Inflammatory macrophage treated with lipopolysaccharide for 4 hours (primary cell): ENCODE results near the gene CASP9.
"Not testable (repeated sequence)": the region's sequence is repeated elsewhere in the genome, so short reads cannot be mapped to it uniquely, and the experiment has no call there.

ENCODE experiments used
- DNase-seq: peaks from one replicate; pipeline ENCODE4 v3.0.0-alpha.2; 2020

Gene CASP9

GRCh38 chr1:15525050-15526020 lies 1.3 kb upstream of the CASP9 start:
- no peak for DNase-seq

DNA sequence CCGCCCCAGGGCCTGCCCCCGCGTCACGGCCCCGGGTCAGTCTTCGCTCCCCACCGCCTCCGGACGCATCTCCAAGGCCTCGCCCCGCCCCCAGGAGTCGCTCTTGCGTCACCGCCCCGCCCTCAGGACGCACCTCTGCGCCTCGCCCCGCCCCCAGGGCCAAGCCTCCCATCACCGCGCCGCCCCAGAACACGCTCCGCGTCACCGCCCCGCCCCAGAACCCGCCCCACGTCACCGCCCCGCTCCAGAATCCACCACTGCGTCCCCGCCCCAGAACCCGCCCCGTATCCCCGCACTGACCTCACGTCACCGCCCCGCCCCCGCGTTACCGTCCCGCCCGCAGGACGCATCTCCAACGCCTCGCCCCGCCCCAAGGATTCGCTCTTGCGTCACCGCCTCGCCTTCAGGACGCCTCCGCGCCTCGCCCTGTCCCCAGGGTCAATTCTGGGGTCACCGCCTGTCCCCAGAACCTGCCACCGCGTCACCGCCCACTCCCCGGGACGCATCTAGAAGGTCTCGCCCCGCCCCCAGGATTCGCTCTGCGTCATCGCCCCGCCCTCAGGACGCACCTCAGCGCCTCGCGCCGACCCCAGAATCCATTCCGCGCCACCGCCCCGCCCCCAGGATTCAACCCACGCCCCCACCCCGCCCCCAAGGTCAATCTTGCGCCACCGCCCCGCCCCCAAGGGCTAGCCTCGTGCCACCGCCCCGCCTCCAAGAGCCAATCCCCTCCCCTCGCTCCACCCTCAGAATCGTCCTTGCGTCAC lies 451 bp upstream of the CASP9 start:
- DNase-seq: peak; percentile 99

DNA sequence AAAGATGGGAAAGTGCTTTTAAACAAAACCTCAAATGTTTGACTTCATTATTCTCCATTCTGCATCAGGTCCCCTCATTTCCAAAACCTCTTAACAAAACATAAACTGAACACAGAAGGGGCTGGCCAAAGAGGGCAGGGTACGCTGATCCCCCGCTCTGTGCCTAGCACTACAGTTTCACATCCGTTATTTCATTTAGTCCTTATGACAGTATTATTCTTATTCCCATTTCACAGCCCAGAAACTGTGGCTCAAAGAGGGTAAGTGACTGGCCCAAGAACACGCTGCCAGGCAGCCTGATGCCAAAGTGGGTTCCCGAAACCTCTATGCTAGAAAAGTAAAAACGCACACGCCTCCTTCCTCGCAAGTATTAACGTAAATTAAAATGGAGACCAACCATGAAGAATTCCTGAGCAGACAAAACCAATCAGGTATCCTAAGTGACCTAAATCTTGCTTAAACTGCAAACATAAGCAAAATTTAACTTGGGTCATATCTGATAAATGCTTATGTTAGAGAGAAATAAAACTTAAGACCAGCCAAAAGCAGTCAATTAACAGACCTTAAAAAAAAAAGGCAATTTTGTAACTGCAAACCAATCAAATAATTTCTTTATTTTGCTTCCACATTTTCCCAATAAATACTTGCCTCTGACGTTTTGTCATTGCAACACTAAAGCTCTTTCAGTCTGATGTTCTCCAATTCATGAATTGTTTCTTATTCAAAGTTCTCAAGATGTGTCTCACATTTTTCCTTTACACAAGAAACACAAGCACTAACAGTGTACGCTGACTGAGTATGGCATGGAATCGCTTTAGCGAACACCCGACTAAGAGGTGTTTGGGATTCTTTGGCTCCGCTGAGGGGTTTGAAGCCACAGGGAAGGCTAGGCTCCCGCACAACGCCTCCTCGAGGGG lies 653 bp downstream of the CASP9 start:
- DNase-seq: peak; percentile 68

DNA sequence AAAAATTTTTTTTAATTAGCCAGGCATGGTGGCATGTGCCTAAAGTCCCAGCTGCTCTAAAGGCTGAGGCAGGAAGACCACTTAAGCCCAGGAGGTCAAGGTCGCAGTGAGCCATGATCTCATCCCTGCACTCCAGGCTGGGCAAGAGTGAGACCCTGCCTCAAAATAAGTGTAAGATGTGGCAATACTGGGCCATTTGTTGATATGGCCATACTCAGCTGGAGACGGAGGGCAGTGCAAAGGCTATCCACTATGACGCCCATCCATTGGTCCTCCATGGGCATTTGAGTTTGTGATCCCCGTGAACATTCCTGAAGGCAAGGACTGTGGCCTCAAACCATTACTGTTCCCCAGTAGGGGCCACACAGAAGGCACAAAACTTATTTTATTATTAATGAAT lies 1.5 kb downstream of the CASP9 start:
- DNase-seq: no peak

GRCh38 chr1:15521206-15521906 lies 2.7 kb downstream of the CASP9 start:
- DNase-seq: not testable (repeated sequence)

- DNase-seq: no peak
Observed at GRCh38 chr1:15519625-15520024, 4.4 kb downstream of the CASP9 start.

DNA sequence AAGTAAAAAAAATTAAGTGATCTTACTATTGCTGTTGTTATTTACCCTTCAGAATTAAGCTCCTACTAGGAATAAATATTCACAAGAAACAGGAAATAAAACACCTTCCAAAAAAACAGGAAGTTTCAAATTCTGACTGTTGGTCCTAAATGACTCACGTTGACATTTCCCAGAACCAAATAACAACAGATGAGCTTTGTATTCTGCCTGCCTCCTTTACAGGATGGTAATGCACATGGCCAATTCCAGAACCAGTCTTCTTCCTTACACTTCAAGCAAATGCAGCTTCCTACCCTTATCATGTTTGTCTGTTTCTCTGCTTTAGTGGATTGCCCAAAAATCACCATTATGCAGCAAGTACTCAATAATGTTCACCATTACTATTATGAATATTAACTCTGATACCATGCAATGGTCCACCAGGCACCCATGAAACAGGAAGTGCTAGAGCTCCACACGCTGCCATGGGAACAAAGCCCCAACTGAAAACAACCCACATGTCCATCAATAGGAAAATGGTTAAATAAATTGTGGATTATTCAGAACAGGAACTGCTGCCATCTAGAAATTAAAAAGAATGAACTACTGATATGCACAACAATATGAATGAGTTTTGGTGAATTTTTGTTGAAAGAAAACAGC lies 8.9 kb downstream of the CASP9 start:
- DNase-seq: peak; percentile 60

- DNase-seq: not testable (repeated sequence)
Observed at GRCh38 chr1:15514557-15514956, 9.5 kb downstream of the CASP9 start.

GRCh38 chr1:15513919-15514318 lies 10.1 kb downstream of the CASP9 start:
- no peak for DNase-seq

- no peak for DNase-seq
Observed at GRCh38 chr1:15513192-15513591, 10.8 kb downstream of the CASP9 start.

- no peak for DNase-seq
Observed at GRCh38 chr1:15510611-15511405, 13.2 kb downstream of the CASP9 start.

- DNase-seq: no peak
Observed at GRCh38 chr1:15509586-15509985, 14.4 kb downstream of the CASP9 start.

DNA sequence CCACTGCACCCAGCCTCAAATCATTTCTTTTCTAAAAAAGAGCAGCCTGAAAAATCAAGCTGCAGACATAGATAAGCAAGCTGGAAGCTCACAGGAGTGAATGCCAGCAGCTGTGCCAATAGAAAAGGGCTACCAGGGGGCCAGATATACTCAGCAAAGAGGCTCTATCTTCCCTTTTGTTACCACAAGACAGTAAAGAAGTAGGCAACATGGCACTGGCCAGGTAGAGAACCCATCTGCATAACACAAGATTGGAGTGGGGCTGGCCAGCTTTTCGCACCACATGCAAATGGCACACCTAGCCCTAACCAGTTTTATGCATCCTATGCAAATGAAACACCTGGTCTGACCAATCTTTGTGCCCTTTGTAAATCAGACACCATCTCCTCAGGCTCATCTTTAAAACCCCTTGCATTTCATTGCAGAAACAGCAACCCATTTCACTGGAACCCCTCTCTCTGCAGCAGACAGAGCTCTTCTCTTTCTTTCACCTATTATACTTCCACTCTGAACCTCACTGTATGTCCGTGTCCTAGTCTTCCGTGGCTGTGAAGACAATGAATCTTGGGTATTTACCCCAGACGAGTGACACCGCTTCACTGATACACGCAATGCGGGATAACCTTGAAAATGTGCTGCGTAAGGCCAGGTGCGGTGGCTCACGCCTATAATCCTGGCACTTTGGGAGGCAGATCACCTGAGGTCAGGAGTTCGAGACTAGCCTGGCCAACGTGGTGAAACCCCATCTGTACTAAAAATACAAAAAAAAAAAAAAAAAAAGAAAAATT lies 15.1 kb downstream of the CASP9 start:
- no peak for DNase-seq

DNA sequence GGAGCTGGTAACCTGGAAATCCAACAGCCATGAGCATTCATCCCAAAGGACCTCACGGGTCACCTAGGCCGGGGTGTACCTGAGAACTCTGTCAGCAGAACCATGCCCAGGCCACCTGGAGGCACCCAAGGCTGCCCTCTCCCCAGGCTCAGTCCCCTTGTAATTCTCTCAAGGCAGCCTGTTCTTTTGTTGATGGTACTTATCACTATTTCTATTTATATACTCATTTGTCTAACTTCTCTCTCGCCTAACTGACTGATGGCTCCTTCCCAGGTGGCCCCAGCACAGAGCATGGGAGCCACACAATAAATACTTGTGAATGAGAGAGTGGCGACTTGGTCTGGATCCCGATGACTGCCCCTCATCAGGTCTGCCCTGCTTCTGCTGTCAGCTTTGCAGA lies 16.7 kb downstream of the CASP9 start:
- no peak for DNase-seq

- no peak for DNase-seq
Observed at GRCh38 chr1:15506831-15507230, 17.2 kb downstream of the CASP9 start.

DNA sequence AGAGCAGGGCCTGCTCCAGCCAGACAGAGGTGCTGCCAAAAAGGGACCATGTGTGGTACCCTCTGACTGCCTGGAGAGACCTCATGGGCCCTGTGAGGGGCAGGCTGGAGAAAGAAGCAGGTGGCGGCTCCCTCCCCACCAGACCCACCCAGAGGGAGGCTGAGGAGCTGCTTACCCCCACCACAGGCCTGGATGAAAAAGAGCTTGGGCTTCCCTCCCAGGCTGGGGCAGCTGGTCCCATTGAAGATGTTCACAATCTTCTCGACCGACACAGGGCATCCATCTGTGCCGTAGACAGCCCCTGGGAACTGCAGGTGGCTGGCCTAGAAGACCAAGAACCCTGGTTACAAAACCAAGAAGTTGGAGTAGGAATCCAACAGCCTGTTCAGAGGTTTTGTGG lies 19.6 kb downstream of the CASP9 start:
- DNase-seq: no peak

- peak; percentile 62 for DNase-seq
Observed at GRCh38 chr1:15501208-15502032, 22.6 kb downstream of the CASP9 start.

DNA sequence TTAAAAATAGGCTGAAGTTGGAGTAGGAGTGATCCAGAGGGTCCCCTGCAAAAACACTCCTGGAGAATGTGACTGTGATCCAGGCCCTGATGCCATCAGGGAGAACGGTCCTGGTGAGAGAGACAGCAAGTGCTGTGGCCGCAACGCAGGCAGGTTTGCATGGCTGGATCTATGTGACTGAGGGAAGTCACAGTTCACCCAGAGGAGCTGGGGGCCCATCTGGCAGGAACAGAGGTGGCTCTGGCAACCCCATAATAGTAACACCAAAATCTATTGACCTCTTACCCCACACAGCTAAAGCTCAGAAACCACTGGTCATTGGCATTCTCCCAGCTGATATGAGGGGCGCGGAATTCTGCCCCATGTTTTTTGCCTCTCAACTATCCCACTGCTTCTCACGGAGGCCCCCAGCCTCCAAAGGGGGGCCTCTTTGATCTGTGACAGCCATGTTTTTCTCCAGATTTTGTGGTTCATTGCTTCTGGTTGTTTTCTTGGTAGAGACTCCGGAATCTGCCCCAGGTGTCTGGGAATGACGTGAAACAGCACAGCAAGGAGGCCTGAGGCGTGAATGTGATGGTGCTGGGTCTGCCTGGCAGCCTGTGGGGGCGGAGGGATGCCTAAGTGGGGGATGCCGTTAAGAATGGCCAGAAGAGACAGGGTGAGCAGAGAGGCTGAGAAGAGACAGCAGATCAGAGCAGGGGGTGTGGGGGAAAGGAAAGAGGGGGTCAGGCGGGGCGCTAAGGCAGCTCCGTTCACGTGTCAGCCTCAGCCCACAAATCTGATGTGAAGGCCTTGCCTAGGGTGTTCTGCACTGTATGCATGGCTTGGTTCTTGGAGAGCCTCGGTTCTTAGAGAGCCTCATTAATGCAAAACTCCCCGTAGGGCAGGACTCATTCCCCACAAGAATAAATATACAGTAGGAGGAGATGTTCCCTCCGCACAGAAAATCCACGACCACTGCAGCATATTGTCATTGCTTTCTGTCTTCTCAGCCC lies 23.5 kb downstream of the CASP9 start:
- DNase-seq: no peak
